ENCODE results near the gene ABCA8. TPM values are rescaled to one million over a fixed set of nuclear protein-coding genes. Genes with fewer than 3 reads are reported as not detected.

ABCA8 gene
- polyA plus RNA-seq, 3 donors: not detected

GRCh38 chr17:68831170-68831569 lies 124.0 kb downstream of the ABCA8 start:
- H3K79me2 ChIP-seq (ENCODE audit: insufficient read depth, low read length): no peaks in the 10 kb centered on the region
- 91% methylated on average over 6 of the region's 7 CpGs for WGBS (ENCODE audit: insufficient coverage)
- H3K36me3 Mint-ChIP-seq: no peaks in the 10 kb centered on the region
- H3K4me1 ChIP-seq (ENCODE audit: control insufficient read depth in 1 of 2, insufficient read depth in 2 of 2, low read length in 2 of 2): peaks cover 3 to 5% of the 10 kb centered on the region in 2 donors
- no peak overlapping the region for H3K4me3 ChIP-seq (replicated peaks in 1 of 3; ENCODE audit: low read depth in 2 of 3, low read length in 3 of 3)
- H3K27me3 ChIP-seq (ENCODE audit: control insufficient read depth in 2 of 2, insufficient read depth in 2 of 2, low read length in 2 of 2): no peaks in the 10 kb centered on the region
- no peak for TF ChIP-seq CTCF (IDR thresholded peaks at IDR 0.05)
- H3K36me3 ChIP-seq (replicated peaks in 1 of 2; ENCODE audit: control insufficient read depth in 1 of 2, insufficient read depth in 2 of 2, low read length in 2 of 2): no peaks in the 10 kb centered on the region
- no peak overlapping the region for H3K9ac ChIP-seq (ENCODE audit: insufficient read depth, low read length, poor library complexity, severe bottlenecking)
- H3K4me1 Mint-ChIP-seq: peaks cover 15% of the 10 kb centered on the region
- no peak for DNase-seq
- intact Hi-C loops (cut with micrococcal nuclease): no loop called here
- H3K9me3 ChIP-seq (replicated peaks in 1 of 2; ENCODE audit: control insufficient read depth in 1 of 2, insufficient read depth in 1 of 2, low read length in 2 of 2): no peaks in the 10 kb centered on the region
- H3K4me3 Mint-ChIP-seq: no peak overlapping the region
- no peak overlapping the region for H3K4me2 ChIP-seq (replicated peaks; ENCODE audit: extremely low read depth, low read length, poor library complexity, severe bottlenecking)
- no peak overlapping the region for H3K27ac Mint-ChIP-seq
- peaks cover 7 to 18% (median 14%) of the 10 kb centered on the region in 7 donors for H3K9me3 Mint-ChIP-seq
- H2AFZ ChIP-seq (ENCODE audit: insufficient read depth, low read depth, low read length, poor library complexity, severe bottlenecking): no peak overlapping the region
- H3K27ac ChIP-seq (ENCODE audit: low read depth in 1 of 2, low read length in 2 of 2): no peak overlapping the region
- peaks cover 0 to 6% (median 0%) of the 10 kb centered on the region in 3 donors for H3K27me3 Mint-ChIP-seq (ENCODE audit: low read depth in 3 of 3)
- H4K20me1 ChIP-seq (ENCODE audit: insufficient read depth, low read length): no peaks in the 10 kb centered on the region

- Histone ChIP-seq H3K4me3 (replicated peaks in 1 of 3; ENCODE audit: low read depth in 2 of 3, low read length in 3 of 3) (no peak overlapping the region), H3K9me3 (replicated peaks in 1 of 2; ENCODE audit: control insufficient read depth in 1 of 2, insufficient read depth in 1 of 2, low read length in 2 of 2) (no peaks in the 10 kb centered on the region), H3K79me2 (ENCODE audit: insufficient read depth, low read length) (no peaks in the 10 kb centered on the region), H3K36me3 (replicated peaks in 1 of 2; ENCODE audit: control insufficient read depth in 1 of 2, insufficient read depth in 2 of 2, low read length in 2 of 2) (no peaks in the 10 kb centered on the region), H4K20me1 (ENCODE audit: insufficient read depth, low read length) (no peaks in the 10 kb centered on the region), H3K9ac (ENCODE audit: insufficient read depth, low read length, poor library complexity, severe bottlenecking) (no peak overlapping the region), H3K4me1 (ENCODE audit: control insufficient read depth in 1 of 2, insufficient read depth in 2 of 2, low read length in 2 of 2) (peaks cover 3 to 5% of the 10 kb centered on the region in 2 donors), H3K27ac (ENCODE audit: low read depth in 1 of 2, low read length in 2 of 2) (no peak overlapping the region), H3K4me2 (replicated peaks; ENCODE audit: extremely low read depth, low read length, poor library complexity, severe bottlenecking) (no peak overlapping the region), H3K27me3 (ENCODE audit: control insufficient read depth in 2 of 2, insufficient read depth in 2 of 2, low read length in 2 of 2) (no peaks in the 10 kb centered on the region), H2AFZ (ENCODE audit: insufficient read depth, low read depth, low read length, poor library complexity, severe bottlenecking) (no peak overlapping the region)
- Mint-ChIP-seq H3K27me3 (ENCODE audit: low read depth in 3 of 3) (peaks cover 0 to 6% (median 0%) of the 10 kb centered on the region in 3 donors), H3K4me1 (peaks cover 12% of the 10 kb centered on the region), H3K4me3 (no peak overlapping the region), H3K36me3 (no peaks in the 10 kb centered on the region), H3K9me3 (peaks cover 7 to 19% (median 14%) of the 10 kb centered on the region in 7 donors), H3K27ac (no peak overlapping the region)
- WGBS (ENCODE audit: insufficient coverage): 100% methylated on average over 1 of the region's 2 CpGs
- intact Hi-C loops (cut with micrococcal nuclease): no loop called here
- no peak for TF ChIP-seq CTCF (IDR thresholded peaks at IDR 0.05)
- DNase-seq: no peak
These were observed 124.9 kb downstream of the ABCA8 start for GRCh38 chr17:68830313-68830712.
